Measurements from ENCODE around the gene SEMA3B. TPM values are rescaled to one million over a fixed set of nuclear protein-coding genes. Genes with fewer than 3 reads are reported as not detected.

SEMA3B gene
- total and polyA plus RNA-seq, 2 donors (not counting 3 experiments of a cell fraction or from before 2014, with no cell fraction given) = 1.2 to 1.5 TPM

DNA sequence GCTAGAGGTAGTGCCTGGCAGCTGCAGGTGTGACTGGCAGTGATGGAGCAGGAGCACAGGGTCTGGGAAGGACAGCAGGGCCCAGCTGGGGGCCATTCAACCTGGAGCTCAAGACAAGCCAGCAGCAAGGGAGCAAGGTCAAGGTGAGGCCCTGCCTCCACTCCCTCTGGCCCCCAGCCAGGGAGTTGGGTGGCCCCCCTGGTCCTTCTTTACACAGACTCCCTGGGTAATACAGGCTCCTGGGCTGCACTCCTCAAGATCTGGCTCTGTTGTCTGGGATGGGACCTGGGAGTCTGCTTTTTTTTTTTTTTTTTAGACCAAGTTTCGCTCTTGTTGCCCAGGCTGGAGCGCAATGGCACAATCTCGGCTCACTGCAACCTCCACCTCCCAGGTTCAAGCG lies 18.4 kb upstream of the SEMA3B start:
- H3K36me3 ChIP-seq (ENCODE audit: control insufficient read depth in 2 of 2, extremely low read depth in 1 of 2, insufficient read depth in 2 of 2, low read length in 2 of 2) = peaks cover 6 to 45% of the 10 kb centered on the region in 2 experiments
- H3K4me3 ChIP-seq (replicated peaks in 1 of 3; ENCODE audit: insufficient read depth in 1 of 3, low read depth in 1 of 3, low read length in 3 of 3) = no peak overlapping the region
- H4K20me1 ChIP-seq (replicated peaks; ENCODE audit: control insufficient read depth, extremely low read depth, insufficient read depth, low read length) = no peaks in the 10 kb centered on the region
- CTCF ChIA-PET = interaction anchor here (0.7 to 3.0 kb wide), 5 partner anchors 9 to 71 kb away, joined by 3 to 17 read pairs (median 3); partner anchors contain the start of gene GNAI2
- no peak overlapping the region for H3K4me2 ChIP-seq (ENCODE audit: insufficient read depth, low read length)
- dilution Hi-C loops (cut with MboI; ENCODE audit: extremely low pct_ligation_motif_present, low sequenced_read_pairs) (no loop called here), intact Hi-C loops (cut with micrococcal nuclease) (no loop called here)
- no peak overlapping the region for H2AFZ ChIP-seq (ENCODE audit: low read depth, low read length)
- no peaks in the 10 kb centered on the region for H3K27me3 ChIP-seq (ENCODE audit: control insufficient read depth in 2 of 2, insufficient read depth in 2 of 2, low read length in 2 of 2)
- BruUV-seq (replicated peaks) = no TSS peak
- peaks cover 88% of the 10 kb centered on the region for H3K4me1 ChIP-seq (ENCODE audit: control insufficient read depth, extremely low read depth, insufficient read depth, low read length)
- no peak for DNase-seq (ENCODE audit: low read depth, low spot score)
- H3K79me2 ChIP-seq (ENCODE audit: control insufficient read depth, insufficient read depth, low read length) = peaks cover 85% of the 10 kb centered on the region
- H3K27ac ChIP-seq (ENCODE audit: insufficient read depth, low read depth, low read length) = no peak overlapping the region
- no peak for FAIRE-seq
- POLR2A ChIA-PET = interaction anchor here (0.9 to 1.3 kb wide), 2 partner anchors 7 to 15 kb away, joined by 3 to 4 read pairs; no protein-coding TSS in a partner anchor
- no peaks in the 10 kb centered on the region for H3K9me1 ChIP-seq (replicated peaks; ENCODE audit: control insufficient read depth, extremely low read depth, insufficient read depth, low read length)
- no peak for TF ChIP-seq EZH2 (IDR thresholded peaks at IDR 0.05; ENCODE audit: borderline replicate concordance, low read depth, low read length, severe bottlenecking)
- no peak for TF ChIP-seq GATA2 (IDR thresholded peaks at IDR 0.05; ENCODE audit: insufficient read depth, insufficient read length, low read depth, low read length)
- TF ChIP-seq POLR2AphosphoS5 (IDR thresholded peaks at IDR 0.05; ENCODE audit: insufficient read depth, low read depth, low read length) = no peak
- TF ChIP-seq, protein P1, sequence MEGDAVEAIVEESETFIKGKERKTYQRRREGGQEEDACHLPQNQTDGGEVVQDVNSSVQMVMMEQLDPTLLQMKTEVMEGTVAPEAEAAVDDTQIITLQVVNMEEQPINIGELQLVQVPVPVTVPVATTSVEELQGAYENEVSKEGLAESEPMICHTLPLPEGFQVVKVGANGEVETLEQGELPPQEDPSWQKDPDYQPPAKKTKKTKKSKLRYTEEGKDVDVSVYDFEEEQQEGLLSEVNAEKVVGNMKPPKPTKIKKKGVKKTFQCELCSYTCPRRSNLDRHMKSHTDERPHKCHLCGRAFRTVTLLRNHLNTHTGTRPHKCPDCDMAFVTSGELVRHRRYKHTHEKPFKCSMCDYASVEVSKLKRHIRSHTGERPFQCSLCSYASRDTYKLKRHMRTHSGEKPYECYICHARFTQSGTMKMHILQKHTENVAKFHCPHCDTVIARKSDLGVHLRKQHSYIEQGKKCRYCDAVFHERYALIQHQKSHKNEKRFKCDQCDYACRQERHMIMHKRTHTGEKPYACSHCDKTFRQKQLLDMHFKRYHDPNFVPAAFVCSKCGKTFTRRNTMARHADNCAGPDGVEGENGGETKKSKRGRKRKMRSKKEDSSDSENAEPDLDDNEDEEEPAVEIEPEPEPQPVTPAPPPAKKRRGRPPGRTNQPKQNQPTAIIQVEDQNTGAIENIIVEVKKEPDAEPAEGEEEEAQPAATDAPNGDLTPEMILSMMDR (IDR thresholded peaks at IDR 0.05; ENCODE audit: extremely low read depth in 1 of 2, insufficient read depth in 1 of 2, low read depth in 1 of 2, low read length in 2 of 2) = no peak
- TF ChIP-seq MYC (IDR thresholded peaks at IDR 0.05; ENCODE audit: low read depth, low read length) = no peak
- TF ChIP-seq FOS (IDR thresholded peaks at IDR 0.05; ENCODE audit: borderline replicate concordance, insufficient read depth, low read length) = no peak
- TF ChIP-seq JUN (IDR thresholded peaks at IDR 0.05; ENCODE audit: borderline replicate concordance, insufficient read depth, insufficient read length, low read depth) = no peak
- no peak for TF ChIP-seq MAX (IDR thresholded peaks at IDR 0.05; ENCODE audit: insufficient read depth, insufficient read length)
- no peak for TF ChIP-seq POLR2A (IDR thresholded peaks at IDR 0.05; ENCODE audit: low read depth, low read length)
- no peak overlapping the region for H3K9ac ChIP-seq (replicated peaks; ENCODE audit: extremely low read depth, insufficient read depth, low read length)
- H3K9me3 ChIP-seq (replicated peaks; ENCODE audit: control insufficient read depth, insufficient read depth, low read length) = no peaks in the 10 kb centered on the region
